Left ventricle myocardium inferior (tissue), 1 donor: Measurements from ENCODE around the gene SLC22A4. TPM values are rescaled to one million over a fixed set of nuclear protein-coding genes. Genes with fewer than 3 reads are reported as not detected.

ENCODE experiments used
- DNase-seq: peaks from one replicate; pipeline ENCODE4 v3.0.0-alpha.2; 2020
- H3K27ac ChIP-seq: fragments of 200-600 bp; replicated peaks from 2 replicates; pipeline ENCODE4 v1.8.0; 2021
- H3K27me3 ChIP-seq: fragments of 200-600 bp; 2 replicates; pipeline ENCODE4 v1.8.0; 2021; ENCODE audit warnings: low read depth
- H3K36me3 ChIP-seq: fragments of 200-600 bp; 2 replicates; pipeline ENCODE4 v1.8.0; 2021
- H3K4me1 ChIP-seq: fragments of 200-600 bp; 2 replicates; pipeline ENCODE4 v1.8.0; 2021
- H3K4me3 ChIP-seq: fragments of 200-600 bp; 2 replicates; pipeline ENCODE4 v1.8.0; 2021; ENCODE audit warnings: mild to moderate bottlenecking, moderate library complexity
- H3K9me3 ChIP-seq: fragments of 200-600 bp; replicated peaks from 2 replicates; pipeline ENCODE4 v1.8.0; 2021
- CTCF ChIP-seq: fragments of 200-600 bp; IDR thresholded peaks from 2 replicates; pipeline ENCODE4 v1.8.0; 2021; ENCODE audit warnings: antibody characterized with exemption, mild to moderate bottlenecking, borderline replicate concordance
- intact Hi-C: fragments of 100-400 bp; cut with micrococcal nuclease; formaldehyde crosslinking; loops from one replicate; pipeline ENCODE4 v1.11.0; 2022
- total RNA-seq: library from RNA; stranded (reverse); fragmentation: NEBNext Ultra II Directional; extraction: Animal tissue kit (Norgen Biotek cat#: 25700); gene quantifications from one replicate; pipeline ENCODE4 v1.2.1, GENCODE V29; 2021
- donor health status: DM: no; HTN: yes; CAD: no; lungs with severe emphysema.

SLC22A4 gene
- total RNA-seq, 1 donor from 2014 or later = 2.0 TPM

- no peak for DNase-seq
- intact Hi-C loops = loop anchor here (2.0 kb wide), 1 partner anchor 115 kb away; no protein-coding TSS in a partner anchor
- no peaks in the 10 kb centered on the region for H3K27me3 ChIP-seq
- no peaks in the 10 kb centered on the region for H3K36me3 ChIP-seq
- H3K4me3 ChIP-seq = no peak overlapping the region
- no peaks in the 10 kb centered on the region for H3K9me3 ChIP-seq
- peak; percentile 80 for TF ChIP-seq CTCF
- peaks cover 71% of the 10 kb centered on the region for H3K4me1 ChIP-seq
- peak overlapping the region; percentile 92 for H3K27ac ChIP-seq
These were observed 91.3 kb downstream of the SLC22A4 start for GRCh38 chr5:132385326-132386105.

- no peaks in the 10 kb centered on the region for H3K9me3 ChIP-seq
- TF ChIP-seq CTCF = peak; percentile 90
- H3K36me3 ChIP-seq = peaks cover under 1% of the 10 kb centered on the region
- peaks cover 68% of the 10 kb centered on the region for H3K4me1 ChIP-seq
- peak; percentile 71 for DNase-seq
- H3K27ac ChIP-seq = peak overlapping the region; percentile 92
- H3K27me3 ChIP-seq = no peaks in the 10 kb centered on the region
- peak overlapping the region; percentile 18 for H3K4me3 ChIP-seq
- intact Hi-C loops = loop anchor here (2.0 kb wide), 1 partner anchor 114 kb away; no protein-coding TSS in a partner anchor
These were observed 92.6 kb downstream of the SLC22A4 start for GRCh38 chr5:132386644-132387286.

- peak; percentile 48 for DNase-seq
- H3K4me3 ChIP-seq = peak overlapping the region; percentile 18
- no peak for TF ChIP-seq CTCF
- intact Hi-C loops = loop anchor here (2.0 kb wide), 1 partner anchor 113 kb away; no protein-coding TSS in a partner anchor
- peaks cover 68% of the 10 kb centered on the region for H3K4me1 ChIP-seq
- no peaks in the 10 kb centered on the region for H3K27me3 ChIP-seq
- no peaks in the 10 kb centered on the region for H3K9me3 ChIP-seq
- H3K27ac ChIP-seq = peak overlapping the region; percentile 92
- peaks cover 8% of the 10 kb centered on the region for H3K36me3 ChIP-seq
These were observed 93.5 kb downstream of the SLC22A4 start for GRCh38 chr5:132387640-132388117.

- Histone ChIP-seq H3K27ac (peak overlapping the region; percentile 92), H3K4me1 (peaks cover 68% of the 10 kb centered on the region), H3K27me3 (no peaks in the 10 kb centered on the region), H3K9me3 (no peaks in the 10 kb centered on the region), H3K4me3 (peak overlapping the region; percentile 18), H3K36me3 (peaks cover 16% of the 10 kb centered on the region)
- no peak for DNase-seq
- TF ChIP-seq CTCF = no peak
- intact Hi-C loops = no loop called here
These were observed 94.3 kb downstream of the SLC22A4 start for GRCh38 chr5:132388244-132389050.

- peaks cover 21% of the 10 kb centered on the region for H3K36me3 ChIP-seq
- no peaks in the 10 kb centered on the region for H3K9me3 ChIP-seq
- H3K27me3 ChIP-seq = no peaks in the 10 kb centered on the region
- no peak overlapping the region for H3K4me3 ChIP-seq
- DNase-seq = no peak
- peaks cover 68% of the 10 kb centered on the region for H3K4me1 ChIP-seq
- intact Hi-C loops = no loop called here
- peak overlapping the region; percentile 92 for H3K27ac ChIP-seq
- no peak for TF ChIP-seq CTCF
These were observed 94.8 kb downstream of the SLC22A4 start for GRCh38 chr5:132389051-132389331.
